Prostate gland (tissue), 2 donors: ENCODE data around the gene RNF227.

Source experiments
- POLR2A ChIP-seq: fragments of 450-650 bp; IDR thresholded peaks from one replicate; pipeline ENCODE4 v1.6.1; 2016; ENCODE audit warnings: antibody characterized with exemption, mild to moderate bottlenecking
- POLR2AphosphoS5 ChIP-seq: sonication (generic); formaldehyde crosslinking; IDR thresholded peaks from one replicate; pipeline ENCODE4 v1.6.1; 2017; ENCODE audit warnings: antibody characterized with exemption
- TF ChIP-seq, protein P1 (sequence below), 4 experiments: fragments of 200-600 bp in 2 of 4; fragments of 450-650 bp in 2 of 4; sonication (generic) in 2 of 4; IDR thresholded peaks; 1 replicate in 3 of 4; 2 replicates in 1 of 4; pipeline ENCODE4 v1.5.1; 2016 to 2019; ENCODE audit warnings: antibody characterized with exemption in 4 of 4, mild to moderate bottlenecking in 2 of 4, moderate library complexity in 2 of 4

GRCh38 chr17:7864995-7865650, 51.0 kb downstream of the RNF227 start:
- TF ChIP-seq, protein P1, sequence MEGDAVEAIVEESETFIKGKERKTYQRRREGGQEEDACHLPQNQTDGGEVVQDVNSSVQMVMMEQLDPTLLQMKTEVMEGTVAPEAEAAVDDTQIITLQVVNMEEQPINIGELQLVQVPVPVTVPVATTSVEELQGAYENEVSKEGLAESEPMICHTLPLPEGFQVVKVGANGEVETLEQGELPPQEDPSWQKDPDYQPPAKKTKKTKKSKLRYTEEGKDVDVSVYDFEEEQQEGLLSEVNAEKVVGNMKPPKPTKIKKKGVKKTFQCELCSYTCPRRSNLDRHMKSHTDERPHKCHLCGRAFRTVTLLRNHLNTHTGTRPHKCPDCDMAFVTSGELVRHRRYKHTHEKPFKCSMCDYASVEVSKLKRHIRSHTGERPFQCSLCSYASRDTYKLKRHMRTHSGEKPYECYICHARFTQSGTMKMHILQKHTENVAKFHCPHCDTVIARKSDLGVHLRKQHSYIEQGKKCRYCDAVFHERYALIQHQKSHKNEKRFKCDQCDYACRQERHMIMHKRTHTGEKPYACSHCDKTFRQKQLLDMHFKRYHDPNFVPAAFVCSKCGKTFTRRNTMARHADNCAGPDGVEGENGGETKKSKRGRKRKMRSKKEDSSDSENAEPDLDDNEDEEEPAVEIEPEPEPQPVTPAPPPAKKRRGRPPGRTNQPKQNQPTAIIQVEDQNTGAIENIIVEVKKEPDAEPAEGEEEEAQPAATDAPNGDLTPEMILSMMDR (IDR thresholded peaks at IDR 0.05): no peak
- TF ChIP-seq POLR2A (no peak), POLR2AphosphoS5 (no peak)
